Right cardiac atrium (tissue), 5 donors: ENCODE measurements around the gene MAP1B. TPM values are rescaled to one million over a fixed set of nuclear protein-coding genes. Genes with fewer than 3 reads are reported as not detected.

Source experiments
- ATAC-seq, 2 donors: fragments of 200-7000 bp; cut with Tn5 transposase; one replicate each; pipeline versions ENCODE4 v1.8.0 to v1.9.1; 2020; ENCODE audit warnings: moderate library complexity in 2 of 2, mild to moderate bottlenecking in 1 of 2
- DNase-seq, 3 donors: peaks; one replicate each; pipeline ENCODE4 v3.0.0-alpha.2; 2020
- H3K27ac ChIP-seq: one replicate; pipeline ENCODE4 v1.5.1; 2013; ENCODE audit warnings: mild to moderate bottlenecking, low read length, control low read depth, moderate library complexity
- H3K27me3 ChIP-seq: one replicate; pipeline ENCODE4 v1.6.1; 2013; ENCODE audit not compliant: control insufficient read depth, insufficient read depth
- H3K4me1 ChIP-seq: one replicate; pipeline ENCODE4 v1.6.1; 2013; ENCODE audit warnings: low read length; ENCODE audit not compliant: control insufficient read depth, insufficient read depth
- H3K4me3 ChIP-seq: one replicate; pipeline ENCODE4 v1.5.1; 2013; ENCODE audit warnings: low read length, control low read depth
- H3K9me3 ChIP-seq: one replicate; pipeline ENCODE4 v1.6.1; 2013; ENCODE audit warnings: low read length; ENCODE audit not compliant: control insufficient read depth
- WGBS: extraction: QIAGEN DNeasy Blood & Tissue Kit; methylation state at CpG from one replicate; pipeline ENCODE4 v1.1.7; 2013; 5-methylcytosine and 5-hydroxymethylcytosine counted together
- intact Hi-C, 4 donors: fragments of 100-400 bp; cut with DNase I; formaldehyde crosslinking; loops; one replicate each; pipeline versions ENCODE4 v1.11.0 to v1.14.0; 2022 to 2023
- polyA plus RNA-seq: library from polyadenylated mRNA; stranded (reverse); fragments of 200-250 nt; gene quantifications from one replicate; pipeline ENCODE4 v1.2.3, GENCODE V29; 2013
- total RNA-seq, 4 donors: library from RNA; stranded (reverse); fragmentation: NEBNext Ultra II Directional; extraction: Animal tissue kit (Norgen Biotek cat#: 25700); gene quantifications; one replicate each; pipeline ENCODE4 v1.2.1, GENCODE V29; 2021
- donor health status: healthy with polysubstance abuse.
- donor health status: DM: no; HTN: yes; CAD: no.
- donor health status: DM: no; HTN: no; CAD: no.
- donor health status: DM: no; HTN: yes; CAD: no; lungs with severe emphysema.
- donor health status: DM: yes; HTN: yes; CAD: no.

The MAP1B gene
- total and polyA plus RNA-seq, 5 donors = 19.7 to 196 (median 94.9) TPM

GRCh38 chr5:72117307-72117706, 10.0 kb downstream of the MAP1B start:
- H3K4me3 ChIP-seq = no peak overlapping the region
- no peak for DNase-seq
- no peaks in the 10 kb centered on the region for H3K9me3 ChIP-seq
- ATAC-seq = no peak
- no peak overlapping the region for H3K27ac ChIP-seq
- no peaks in the 10 kb centered on the region for H3K27me3 ChIP-seq
- intact Hi-C loops = no loop called here
- peaks cover 3% of the 10 kb centered on the region for H3K4me1 ChIP-seq

DNA sequence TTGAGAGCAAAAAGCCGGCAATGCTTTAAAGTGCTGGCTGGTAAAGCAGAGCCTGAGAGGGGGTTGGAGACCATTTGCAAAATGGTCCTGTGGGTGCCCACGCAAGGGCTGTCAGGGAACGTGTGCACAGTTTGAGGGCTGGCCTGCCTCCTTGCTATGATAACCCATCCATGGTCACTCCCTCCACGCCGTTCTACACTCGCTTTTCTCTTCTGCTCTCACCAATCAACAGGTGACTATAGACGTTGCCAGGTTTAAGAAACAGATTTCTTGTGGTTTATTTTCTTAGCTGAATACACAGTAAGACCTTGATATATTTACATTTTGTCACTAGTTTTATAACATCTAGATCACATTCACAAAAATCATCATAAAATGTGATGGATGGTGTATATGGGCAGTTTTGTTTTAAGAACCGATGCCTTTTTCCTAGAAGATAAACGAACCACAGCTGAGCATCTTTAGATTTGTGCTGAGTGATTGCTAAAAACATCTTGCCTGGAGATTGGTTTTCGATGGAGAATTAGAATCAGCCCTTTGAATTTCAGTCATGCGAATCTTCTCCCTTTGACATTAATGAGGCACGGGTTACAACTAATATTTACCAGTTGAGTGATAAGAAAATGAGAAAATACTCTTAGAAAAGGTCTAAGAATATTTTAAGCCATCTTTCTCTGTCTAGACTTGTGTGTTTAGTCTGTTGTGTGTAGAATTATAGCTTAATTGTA, 13.9 kb downstream of the MAP1B start:
- H3K27ac ChIP-seq = no peak overlapping the region
- no peak for ATAC-seq
- H3K4me3 ChIP-seq = no peak overlapping the region
- 79% methylated on average over 12 of the region's 12 CpGs for WGBS
- intact Hi-C loops = no loop called here
- H3K27me3 ChIP-seq = no peaks in the 10 kb centered on the region
- no peak for DNase-seq
- no peaks in the 10 kb centered on the region for H3K4me1 ChIP-seq
- no peaks in the 10 kb centered on the region for H3K9me3 ChIP-seq

- H3K4me1 ChIP-seq = no peaks in the 10 kb centered on the region
- intact Hi-C loops = no loop called here
- no peak overlapping the region for H3K27ac ChIP-seq
- ATAC-seq (no peak), DNase-seq (no peak)
- no peaks in the 10 kb centered on the region for H3K9me3 ChIP-seq
- H3K4me3 ChIP-seq = no peak overlapping the region
- WGBS = 78% methylated on average over 12 of the region's 12 CpGs
- no peaks in the 10 kb centered on the region for H3K27me3 ChIP-seq
Measured at GRCh38 chr5:72121780-72122445, 14.6 kb downstream of the MAP1B start.

DNA sequence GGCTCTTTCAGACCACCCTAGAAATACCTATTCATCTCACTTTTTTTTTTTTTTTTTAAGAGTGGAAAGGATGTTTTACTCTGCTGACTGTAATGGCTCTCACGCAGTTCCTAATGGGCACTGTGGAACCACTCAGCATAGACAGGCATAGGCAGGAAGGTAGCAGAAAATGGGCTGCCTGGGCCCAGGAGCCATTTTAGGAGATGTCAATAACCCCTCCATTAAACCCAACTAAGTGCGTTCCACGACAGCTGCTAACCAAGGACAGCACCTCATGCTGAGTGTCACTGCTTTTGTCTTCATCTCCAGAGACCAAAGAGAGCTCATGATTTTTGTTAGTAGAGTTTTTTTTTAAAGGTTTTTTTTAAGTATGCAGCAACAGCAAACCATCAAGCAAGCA, 15.3 kb downstream of the MAP1B start:
- ATAC-seq (no peak), DNase-seq (no peak)
- Histone ChIP-seq H3K27me3 (no peaks in the 10 kb centered on the region), H3K4me3 (no peak overlapping the region), H3K4me1 (no peaks in the 10 kb centered on the region), H3K9me3 (no peaks in the 10 kb centered on the region), H3K27ac (no peak overlapping the region)
- intact Hi-C loops = no loop called here
- WGBS = 88% methylated on average over 3 of the region's 3 CpGs

- WGBS = 92% methylated on average over 9 of the region's 9 CpGs
- DNase-seq = no peak
- H3K4me1 ChIP-seq = no peaks in the 10 kb centered on the region
- intact Hi-C loops = no loop called here
- no peak overlapping the region for H3K4me3 ChIP-seq
- no peak overlapping the region for H3K27ac ChIP-seq
- no peaks in the 10 kb centered on the region for H3K9me3 ChIP-seq
- ATAC-seq = no peak
- no peaks in the 10 kb centered on the region for H3K27me3 ChIP-seq
Measured at GRCh38 chr5:72123764-72124376, 16.6 kb downstream of the MAP1B start.

DNA sequence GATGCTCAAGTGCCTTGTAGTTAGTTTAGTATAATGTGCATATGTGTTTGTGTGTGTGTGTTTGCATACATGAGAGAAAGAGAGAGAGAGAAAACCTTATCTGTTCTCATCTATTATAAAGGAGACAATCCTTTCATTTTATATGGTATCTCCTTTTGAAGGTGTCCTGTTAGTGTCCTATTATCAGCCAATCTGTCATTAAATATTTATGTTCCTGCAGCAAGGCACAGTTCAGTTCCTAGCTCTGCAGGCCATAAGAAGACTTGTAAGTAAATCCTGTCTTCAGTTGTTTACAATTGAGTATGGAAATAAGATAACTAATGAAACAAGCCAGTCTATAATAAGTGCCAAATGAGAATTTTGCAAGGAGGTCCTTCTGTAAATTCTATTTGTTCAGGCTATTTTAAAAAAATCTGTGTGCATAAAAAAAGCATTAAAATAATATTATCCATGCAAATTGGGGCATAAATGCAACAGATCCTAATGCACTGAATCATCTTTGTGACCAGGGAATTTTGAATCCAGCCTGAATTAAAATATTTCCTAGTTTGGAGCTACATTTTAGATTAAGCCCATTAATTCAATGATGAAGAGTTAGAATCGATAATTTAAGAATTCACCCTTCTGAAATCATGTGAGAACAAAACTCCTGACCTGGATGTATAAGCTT, 18.1 kb downstream of the MAP1B start:
- H3K27me3 ChIP-seq = no peaks in the 10 kb centered on the region
- H3K27ac ChIP-seq = no peak overlapping the region
- WGBS = 77% methylated on average over 1 of the region's 1 CpG
- no peak for ATAC-seq
- H3K4me1 ChIP-seq = no peaks in the 10 kb centered on the region
- no peaks in the 10 kb centered on the region for H3K9me3 ChIP-seq
- intact Hi-C loops = no loop called here
- no peak overlapping the region for H3K4me3 ChIP-seq
- no peak for DNase-seq

DNA sequence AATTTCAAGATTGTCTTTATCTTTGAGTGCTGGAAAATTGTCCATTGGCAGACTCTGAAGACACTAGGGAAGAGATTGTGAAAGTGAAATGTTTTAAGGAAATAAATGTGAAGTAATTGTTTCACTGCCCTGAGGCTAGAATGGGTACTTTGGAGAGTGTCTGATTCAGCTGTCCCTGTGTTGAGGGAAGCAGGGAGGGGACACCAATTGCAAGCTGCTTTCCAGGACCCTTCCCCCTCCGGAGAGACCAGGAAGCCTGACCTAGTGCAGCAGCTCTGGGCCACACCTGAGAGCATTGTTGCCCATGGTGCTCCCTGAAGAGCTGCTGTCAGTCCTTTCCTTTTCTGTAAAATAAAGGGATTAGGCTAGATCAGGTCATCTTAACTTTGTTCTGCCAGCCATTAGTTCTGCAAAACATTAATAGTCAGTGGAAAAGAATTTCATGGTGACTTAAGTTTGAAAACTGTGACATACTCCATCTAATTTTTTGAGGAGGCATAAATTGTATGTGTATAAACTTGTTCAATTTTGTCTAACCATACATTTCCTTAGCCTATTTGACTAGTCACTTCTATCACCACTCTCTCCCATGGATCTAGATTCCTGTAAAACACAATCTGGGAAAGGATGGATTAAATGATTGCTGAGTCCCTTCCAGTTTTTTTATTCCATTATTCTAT, 18.8 kb downstream of the MAP1B start:
- Histone ChIP-seq H3K27me3 (no peaks in the 10 kb centered on the region), H3K27ac (no peak overlapping the region), H3K4me1 (no peaks in the 10 kb centered on the region), H3K4me3 (no peak overlapping the region), H3K9me3 (no peaks in the 10 kb centered on the region)
- DNase-seq = no peak
- peak; percentile 51 to 52 for ATAC-seq
- intact Hi-C loops = no loop called here
- WGBS = 17% methylated on average over 1 of the region's 1 CpG

DNA sequence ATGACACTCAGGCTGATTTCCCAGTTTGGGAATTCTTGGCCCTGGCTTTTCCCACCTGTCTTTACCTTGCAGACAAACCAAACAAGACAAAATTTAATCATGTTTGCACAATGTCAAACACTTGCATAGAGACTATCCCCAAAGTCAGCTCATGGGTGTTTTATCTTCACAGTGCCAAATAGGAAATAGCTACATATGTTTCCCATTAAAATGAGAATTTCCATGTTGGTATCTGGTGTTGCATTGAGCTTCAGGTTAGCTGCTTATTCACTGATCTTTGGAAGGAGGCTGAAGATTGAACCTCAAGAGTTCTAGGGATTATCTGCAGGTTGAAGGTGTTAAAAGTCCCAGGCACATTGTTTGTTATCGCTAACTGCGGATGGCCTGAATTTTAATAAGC, 19.5 kb downstream of the MAP1B start:
- Histone ChIP-seq H3K4me3 (no peak overlapping the region), H3K4me1 (no peaks in the 10 kb centered on the region), H3K9me3 (no peaks in the 10 kb centered on the region), H3K27ac (no peak overlapping the region), H3K27me3 (no peaks in the 10 kb centered on the region)
- ATAC-seq = no peak
- no peak for DNase-seq
- WGBS = 87% methylated on average over 2 of the region's 2 CpGs
- intact Hi-C loops = no loop called here

GRCh38 chr5:72129725-72130124, 22.4 kb downstream of the MAP1B start:
- DNase-seq (no peak), ATAC-seq (no peak)
- no peaks in the 10 kb centered on the region for H3K9me3 ChIP-seq
- intact Hi-C loops = loop anchor here in 1 of 4 donors (10.0 kb wide), 1 partner anchor 175 kb away; no protein-coding TSS in a partner anchor
- H3K4me1 ChIP-seq = peaks cover 6% of the 10 kb centered on the region
- H3K4me3 ChIP-seq = no peak overlapping the region
- 48% methylated on average over 1 of the region's 1 CpG for WGBS
- no peaks in the 10 kb centered on the region for H3K27me3 ChIP-seq
- no peak overlapping the region for H3K27ac ChIP-seq

DNA sequence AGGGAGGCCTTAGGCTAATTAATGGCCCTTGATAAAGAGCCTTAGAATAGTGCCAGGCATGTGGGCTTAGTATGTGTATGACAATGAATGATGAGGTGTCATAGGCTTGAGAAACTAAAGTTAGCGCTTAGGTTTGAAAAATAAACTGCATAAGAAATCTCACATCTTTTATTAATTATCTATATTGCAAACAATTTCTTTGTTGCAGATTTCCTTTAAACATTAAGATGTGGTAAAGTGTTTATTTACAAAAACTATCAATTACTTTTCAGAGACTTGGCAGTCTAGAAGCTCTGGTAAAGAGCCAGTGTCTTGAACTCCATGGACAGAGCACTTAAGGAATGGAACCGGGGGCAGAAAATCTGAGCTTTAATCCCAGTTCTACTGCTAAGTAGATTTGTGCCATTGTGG, 23.1 kb downstream of the MAP1B start:
- Histone ChIP-seq H3K9me3 (no peaks in the 10 kb centered on the region), H3K4me3 (no peak overlapping the region), H3K27ac (no peak overlapping the region), H3K27me3 (no peaks in the 10 kb centered on the region), H3K4me1 (peaks cover 6% of the 10 kb centered on the region)
- DNase-seq (no peak), ATAC-seq (no peak)
- intact Hi-C loops = loop anchor here in 1 of 4 donors (10.0 kb wide), 1 partner anchor 174 kb away; no protein-coding TSS in a partner anchor
- 62% methylated on average over 2 of the region's 2 CpGs for WGBS
